ENCODE data around the gene PTCH1. TPM values are rescaled to one million over a fixed set of nuclear protein-coding genes. Genes with fewer than 3 reads are reported as not detected.

The PTCH1 gene
- total RNA-seq, 3 donors from 2014 or later = 6.6 to 9.9 (median 6.6) TPM

GRCh38 chr9:95447660-95448420 lies 68.9 kb downstream of the PTCH1 start:
- TF ChIP-seq POLR2A (IDR thresholded peaks at IDR 0.05) (no peak), CTCF (IDR thresholded peaks at IDR 0.05) (no peak), POLR2AphosphoS5 (IDR thresholded peaks at IDR 0.05) (no peak)
- Histone ChIP-seq H3K9me3 (no peaks in the 10 kb centered on the region), H3K27ac (no peak overlapping the region), H3K36me3 (peaks cover 10% of the 10 kb centered on the region), H3K4me3 (no peak overlapping the region), H3K27me3 (no peaks in the 10 kb centered on the region), H3K4me1 (no peaks in the 10 kb centered on the region)
- DNase-seq (ENCODE audit: low spot score in 2 of 2) = no peak
- intact Hi-C loops (cut with DNase I; ENCODE audit: low total_unique reads) = no loop called here

GRCh38 chr9:95446984-95447383 lies 69.8 kb downstream of the PTCH1 start:
- Histone ChIP-seq H3K4me1 (no peaks in the 10 kb centered on the region), H3K4me3 (no peak overlapping the region), H3K9me3 (no peaks in the 10 kb centered on the region), H3K36me3 (peaks cover 10% of the 10 kb centered on the region), H3K27me3 (no peaks in the 10 kb centered on the region), H3K27ac (no peak overlapping the region)
- intact Hi-C loops (cut with DNase I; ENCODE audit: low total_unique reads) = no loop called here
- DNase-seq (ENCODE audit: low spot score in 2 of 2) = no peak
- no peak for TF ChIP-seq POLR2AphosphoS5 (IDR thresholded peaks at IDR 0.05)
- no peak for TF ChIP-seq POLR2A (IDR thresholded peaks at IDR 0.05)
- TF ChIP-seq CTCF (IDR thresholded peaks at IDR 0.05) = no peak

GRCh38 chr9:95446259-95446658 lies 70.5 kb downstream of the PTCH1 start:
- Histone ChIP-seq H3K4me1 (no peaks in the 10 kb centered on the region), H3K9me3 (no peaks in the 10 kb centered on the region), H3K27me3 (no peaks in the 10 kb centered on the region), H3K4me3 (no peak overlapping the region), H3K27ac (no peak overlapping the region), H3K36me3 (peaks cover 6% of the 10 kb centered on the region)
- no peak for DNase-seq (ENCODE audit: low spot score in 2 of 2)
- intact Hi-C loops (cut with DNase I; ENCODE audit: low total_unique reads) = no loop called here
- TF ChIP-seq POLR2A (IDR thresholded peaks at IDR 0.05) = no peak
- no peak for TF ChIP-seq CTCF (IDR thresholded peaks at IDR 0.05)
- TF ChIP-seq POLR2AphosphoS5 (IDR thresholded peaks at IDR 0.05) = no peak

GRCh38 chr9:95444160-95444559 lies 72.6 kb downstream of the PTCH1 start:
- Histone ChIP-seq H3K36me3 (peaks cover 6% of the 10 kb centered on the region), H3K27me3 (no peaks in the 10 kb centered on the region), H3K4me1 (no peaks in the 10 kb centered on the region), H3K9me3 (no peaks in the 10 kb centered on the region), H3K4me3 (no peak overlapping the region), H3K27ac (no peak overlapping the region)
- TF ChIP-seq CTCF (IDR thresholded peaks at IDR 0.05) (no peak), POLR2AphosphoS5 (IDR thresholded peaks at IDR 0.05) (no peak), POLR2A (IDR thresholded peaks at IDR 0.05) (no peak)
- no peak for DNase-seq (ENCODE audit: low spot score in 2 of 2)
- intact Hi-C loops (cut with DNase I; ENCODE audit: low total_unique reads) = no loop called here

- Histone ChIP-seq H3K27me3 (no peaks in the 10 kb centered on the region), H3K27ac (no peak overlapping the region), H3K4me1 (no peaks in the 10 kb centered on the region), H3K9me3 (no peaks in the 10 kb centered on the region), H3K4me3 (no peak overlapping the region), H3K36me3 (peaks cover 6% of the 10 kb centered on the region)
- DNase-seq (ENCODE audit: low spot score in 2 of 2) = no peak
- TF ChIP-seq CTCF (IDR thresholded peaks at IDR 0.05) = no peak
- no peak for TF ChIP-seq POLR2A (IDR thresholded peaks at IDR 0.05)
- no peak for TF ChIP-seq POLR2AphosphoS5 (IDR thresholded peaks at IDR 0.05)
- intact Hi-C loops (cut with DNase I; ENCODE audit: low total_unique reads) = no loop called here
Observed at GRCh38 chr9:95443301-95443700, 73.5 kb downstream of the PTCH1 start.
